ENCODE data around the gene FOXN4.
"Not testable (repeated sequence)": the region's sequence is repeated elsewhere in the genome, so short reads cannot be mapped to it uniquely, and the experiment has no call there.

The FOXN4 gene

DNA sequence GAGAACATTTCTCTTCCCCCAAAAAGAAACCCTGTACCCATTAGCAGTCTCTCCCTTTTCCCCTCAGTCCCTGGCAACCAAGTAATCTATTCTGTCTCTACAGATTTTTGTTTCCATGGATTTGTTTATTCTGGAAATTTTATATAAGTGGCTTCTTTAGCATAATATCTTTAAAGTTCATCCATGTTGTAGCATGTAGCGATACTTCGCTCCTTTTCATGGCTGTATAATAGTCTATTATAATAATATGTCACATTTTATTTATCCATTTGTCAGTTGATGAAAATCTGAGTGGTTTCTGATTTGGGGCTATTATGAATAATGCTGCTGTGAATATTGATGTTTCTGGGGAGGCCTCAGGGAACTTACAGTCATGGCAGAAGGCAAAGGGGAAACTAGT lies 25.8 kb upstream of the FOXN4 start:
- Histone ChIP-seq H3K27ac (ENCODE audit: low read depth, low read length) (no peak overlapping the region), H3K36me3 (ENCODE audit: insufficient read depth, low read length) (no peaks in the 10 kb centered on the region), H3K4me1 (ENCODE audit: control insufficient read depth, insufficient read depth, low read length, unreplicated experiment) (no peaks in the 10 kb centered on the region), H3K27me3 (ENCODE audit: insufficient read depth, low read length) (peaks cover 75% of the 10 kb centered on the region), H3K79me2 (ENCODE audit: control insufficient read depth, insufficient read depth, low read length, unreplicated experiment) (no peaks in the 10 kb centered on the region), H2AFZ (ENCODE audit: low read length, unreplicated experiment) (no peak overlapping the region), H3K4me3 (ENCODE audit: low read depth, low read length) (no peak overlapping the region)

DNA sequence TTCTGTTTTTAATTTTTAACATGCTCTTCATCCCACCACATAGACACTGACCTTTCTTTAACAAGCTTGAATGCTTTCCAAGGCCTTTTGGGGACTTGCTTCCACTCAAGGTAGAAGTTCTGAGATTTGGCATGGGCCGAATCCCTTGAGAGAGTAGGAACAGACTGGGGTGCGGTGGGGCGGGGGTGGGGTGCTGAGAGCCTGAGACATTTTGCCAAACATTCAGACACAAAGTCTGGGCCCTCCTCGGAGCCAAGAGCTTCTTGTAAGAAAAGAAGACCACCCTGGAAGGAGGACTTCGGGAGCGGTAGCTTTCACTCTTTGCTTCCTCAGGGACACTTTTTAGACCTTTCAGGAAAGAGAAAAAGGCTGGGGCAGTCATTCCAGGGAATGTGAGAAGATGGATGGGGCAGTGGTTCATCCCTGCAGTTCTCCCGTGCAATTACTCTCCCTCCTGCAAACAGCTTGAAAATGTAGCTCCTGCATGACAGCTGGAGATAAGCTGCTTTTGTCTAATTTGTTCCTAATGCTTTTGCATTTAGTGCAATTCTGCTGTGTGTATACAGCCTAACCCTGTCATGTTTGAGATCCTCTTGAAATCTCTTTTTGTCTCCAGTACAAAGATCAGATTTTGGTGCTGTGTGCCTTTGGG lies 22.3 kb upstream of the FOXN4 start:
- no peaks in the 10 kb centered on the region for H3K79me2 ChIP-seq (ENCODE audit: control insufficient read depth, insufficient read depth, low read length, unreplicated experiment)

DNA sequence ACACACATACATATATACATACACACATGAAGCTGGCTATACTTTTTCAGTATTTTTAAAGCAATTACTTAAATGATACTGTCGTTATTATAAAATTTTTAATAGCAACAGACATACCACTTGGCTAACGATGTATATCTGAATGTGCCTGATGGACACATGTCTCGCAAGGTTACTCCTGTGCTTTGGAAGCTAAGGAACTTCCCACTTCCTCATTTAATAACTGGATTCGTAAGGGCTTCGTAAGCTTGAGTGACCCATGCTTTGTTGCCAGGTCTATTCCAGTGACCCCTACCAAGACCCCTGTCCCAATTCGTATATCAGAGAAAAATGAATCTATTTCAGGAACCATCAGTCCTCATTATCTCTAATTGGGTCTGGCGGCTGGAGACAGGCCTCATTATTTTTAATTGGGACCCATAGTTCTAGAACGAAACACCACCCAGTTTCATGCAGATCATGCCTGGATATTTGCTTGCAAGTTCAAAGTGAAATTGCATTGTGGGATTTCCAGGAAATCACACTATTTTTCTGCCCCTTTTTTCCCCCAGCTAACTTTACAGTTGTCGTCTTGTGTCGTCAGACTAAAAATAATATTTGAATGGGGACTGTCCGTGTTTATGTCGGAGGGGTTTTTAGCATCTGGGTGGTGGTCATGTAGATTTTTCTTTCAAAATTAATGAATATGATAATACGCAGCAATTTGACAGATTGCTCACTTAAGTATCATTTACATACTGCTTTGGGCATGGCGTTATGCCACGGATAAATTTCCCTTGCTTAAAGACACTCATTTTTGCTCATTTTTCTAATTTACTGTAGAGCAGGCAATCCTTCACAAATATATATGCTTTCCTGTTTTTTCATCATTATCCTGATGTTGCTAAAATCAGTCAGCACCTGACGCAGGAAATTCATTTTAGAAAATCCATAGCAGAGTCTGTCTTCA lies 21.5 kb upstream of the FOXN4 start:
- Histone ChIP-seq H2AFZ (ENCODE audit: low read length, unreplicated experiment) (no peak overlapping the region), H3K36me3 (ENCODE audit: insufficient read depth, low read length) (no peaks in the 10 kb centered on the region), H3K4me1 (ENCODE audit: control insufficient read depth, insufficient read depth, low read length, unreplicated experiment) (no peaks in the 10 kb centered on the region), H3K4me3 (ENCODE audit: low read depth, low read length) (no peak overlapping the region), H3K27me3 (ENCODE audit: insufficient read depth, low read length) (peaks cover 77% of the 10 kb centered on the region), H3K27ac (ENCODE audit: low read depth, low read length) (no peak overlapping the region), H3K79me2 (ENCODE audit: control insufficient read depth, insufficient read depth, low read length, unreplicated experiment) (no peaks in the 10 kb centered on the region)

More for the DNA sequence above, 22.3 kb upstream of the FOXN4 start:
- H3K27ac ChIP-seq (ENCODE audit: low read depth, low read length), result no peak overlapping the region
- no peaks in the 10 kb centered on the region for H3K4me1 ChIP-seq (ENCODE audit: control insufficient read depth, insufficient read depth, low read length, unreplicated experiment)
- H3K27me3 ChIP-seq (ENCODE audit: insufficient read depth, low read length), result peaks cover 78% of the 10 kb centered on the region
- H2AFZ ChIP-seq (ENCODE audit: low read length, unreplicated experiment), result no peak overlapping the region
- no peaks in the 10 kb centered on the region for H3K36me3 ChIP-seq (ENCODE audit: insufficient read depth, low read length)
- H3K4me3 ChIP-seq (ENCODE audit: low read depth, low read length), result no peak overlapping the region

DNA sequence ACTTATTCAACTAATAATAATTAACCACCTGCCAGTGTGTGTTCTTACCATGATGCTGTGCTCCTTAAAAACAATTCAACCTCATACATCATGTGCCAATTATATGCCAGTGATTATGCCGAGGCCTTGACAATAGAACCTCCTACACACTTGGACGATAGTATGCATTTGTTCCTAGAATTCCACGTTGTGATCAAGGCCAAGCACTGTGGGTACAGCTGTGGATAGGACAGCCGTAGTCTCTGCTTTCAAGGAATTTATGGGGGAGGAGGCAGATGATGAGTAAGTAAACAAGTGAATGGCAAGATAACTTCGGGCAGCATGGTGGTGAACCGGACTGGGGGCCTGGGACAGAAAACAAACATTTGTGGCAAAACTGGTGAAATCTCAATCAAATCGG lies 20.6 kb upstream of the FOXN4 start:
- Histone ChIP-seq H2AFZ (ENCODE audit: low read length, unreplicated experiment) (no peak overlapping the region), H3K4me1 (ENCODE audit: control insufficient read depth, insufficient read depth, low read length, unreplicated experiment) (no peaks in the 10 kb centered on the region), H3K36me3 (ENCODE audit: insufficient read depth, low read length) (no peaks in the 10 kb centered on the region), H3K79me2 (ENCODE audit: control insufficient read depth, insufficient read depth, low read length, unreplicated experiment) (no peaks in the 10 kb centered on the region), H3K27ac (ENCODE audit: low read depth, low read length) (no peak overlapping the region), H3K4me3 (ENCODE audit: low read depth, low read length) (no peak overlapping the region), H3K27me3 (ENCODE audit: insufficient read depth, low read length) (peaks cover 73% of the 10 kb centered on the region)

DNA sequence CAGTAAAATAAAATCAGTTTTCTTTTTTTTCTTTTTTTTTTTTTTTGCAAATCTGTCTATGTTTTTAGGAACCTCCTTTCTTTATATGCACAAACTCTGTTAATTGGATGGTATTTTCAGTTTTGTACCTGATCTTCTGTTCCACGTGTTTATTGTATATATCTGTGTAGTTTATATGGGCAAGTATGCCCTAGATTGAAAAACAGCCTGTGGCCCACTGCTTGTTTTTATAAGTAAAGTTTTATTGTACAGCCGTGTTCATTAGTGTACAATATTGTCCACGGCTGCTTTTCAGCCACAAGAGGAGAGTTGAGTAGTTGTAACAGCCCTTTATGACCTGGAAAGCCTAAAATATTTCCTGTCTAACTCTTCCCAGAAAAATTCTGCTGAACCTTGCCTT lies 19.9 kb upstream of the FOXN4 start:
- no peaks in the 10 kb centered on the region for H3K79me2 ChIP-seq (ENCODE audit: control insufficient read depth, insufficient read depth, low read length, unreplicated experiment)
- H3K27ac ChIP-seq (ENCODE audit: low read depth, low read length), result no peak overlapping the region
- H3K36me3 ChIP-seq (ENCODE audit: insufficient read depth, low read length), result no peaks in the 10 kb centered on the region
- no peak overlapping the region for H3K4me3 ChIP-seq (ENCODE audit: low read depth, low read length)
- H3K4me1 ChIP-seq (ENCODE audit: control insufficient read depth, insufficient read depth, low read length, unreplicated experiment), result no peaks in the 10 kb centered on the region
- H3K27me3 ChIP-seq (ENCODE audit: insufficient read depth, low read length), result peaks cover 73% of the 10 kb centered on the region
- H2AFZ ChIP-seq (ENCODE audit: low read length, unreplicated experiment), result no peak overlapping the region

DNA sequence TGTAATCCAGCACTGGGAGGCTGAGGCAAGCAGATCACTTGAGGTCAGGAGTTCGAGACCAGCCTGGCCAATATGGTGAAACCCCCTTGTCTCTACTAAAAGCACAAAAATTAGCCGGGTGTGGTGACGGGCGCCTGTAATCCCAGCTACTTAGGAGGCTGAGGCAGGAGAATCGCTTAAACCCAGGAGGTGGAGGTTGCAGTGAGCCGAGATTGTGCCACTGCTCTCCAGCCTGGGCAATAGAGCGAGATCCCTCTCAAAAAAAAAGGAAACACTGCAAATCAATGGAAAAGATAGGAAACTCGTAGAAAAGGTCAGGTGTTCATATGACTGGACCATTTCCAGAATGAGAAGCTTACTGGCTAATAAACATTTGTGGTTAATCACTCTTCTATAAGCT lies 12.2 kb upstream of the FOXN4 start:
- not testable (repeated sequence) for H3K4me3 ChIP-seq (ENCODE audit: low read depth, low read length); H3K79me2 ChIP-seq (ENCODE audit: control insufficient read depth, insufficient read depth, low read length, unreplicated experiment); H3K4me1 ChIP-seq (ENCODE audit: control insufficient read depth, insufficient read depth, low read length, unreplicated experiment); H3K36me3 ChIP-seq (ENCODE audit: insufficient read depth, low read length); H3K27ac ChIP-seq (ENCODE audit: low read depth, low read length); H2AFZ ChIP-seq (ENCODE audit: low read length, unreplicated experiment)
- peaks cover 84% of the 10 kb centered on the region for H3K27me3 ChIP-seq (ENCODE audit: insufficient read depth, low read length)

DNA sequence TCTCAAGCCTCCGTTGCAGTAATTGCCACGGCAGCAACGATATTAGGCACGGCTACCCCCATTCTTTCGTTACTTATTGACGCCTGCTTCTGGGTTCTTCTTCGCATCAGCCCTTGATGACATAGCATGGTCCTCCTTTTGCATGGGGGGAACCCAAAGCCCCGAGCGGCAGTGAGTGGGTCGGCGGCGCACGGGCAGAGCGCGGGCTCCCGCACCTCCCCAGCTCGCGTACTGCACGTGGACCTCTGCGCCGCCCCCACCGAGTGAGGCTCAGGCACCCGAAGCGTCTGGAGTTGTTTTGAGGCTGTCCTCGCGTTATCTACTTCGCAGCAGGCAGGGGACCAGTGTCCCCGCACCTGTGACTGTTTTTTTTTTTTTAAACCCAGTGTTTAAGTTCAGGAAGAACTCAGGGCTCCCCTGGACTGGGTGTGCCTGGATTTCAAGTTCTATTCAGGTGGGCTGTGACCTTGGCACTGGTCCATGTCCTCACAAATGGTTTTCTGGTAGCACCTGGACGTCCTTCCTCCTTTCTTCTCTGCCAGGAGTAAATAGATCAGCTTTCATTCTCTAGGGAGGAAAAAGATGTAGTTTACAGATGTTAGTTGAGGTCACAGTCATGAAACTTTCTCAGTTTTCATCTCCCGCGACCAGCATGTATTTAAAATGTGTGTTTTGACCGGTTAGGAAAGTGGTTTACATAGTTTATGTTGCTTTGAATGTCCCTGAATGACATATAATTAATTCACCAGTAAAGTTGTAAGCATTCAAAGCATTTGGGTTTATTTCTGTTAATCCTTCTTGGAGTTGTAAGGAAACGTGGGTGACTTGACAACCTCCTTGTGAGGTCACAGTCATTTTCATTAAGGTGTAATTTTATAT lies 1.4 kb upstream of the FOXN4 start:
- peaks cover 3% of the 10 kb centered on the region for H3K4me1 ChIP-seq (ENCODE audit: control insufficient read depth, insufficient read depth, low read length, unreplicated experiment)
- peaks cover 81% of the 10 kb centered on the region for H3K27me3 ChIP-seq (ENCODE audit: insufficient read depth, low read length)
- peak overlapping the region; percentile 30 for H2AFZ ChIP-seq (ENCODE audit: low read length, unreplicated experiment)
- H3K36me3 ChIP-seq (ENCODE audit: insufficient read depth, low read length), result no peaks in the 10 kb centered on the region
- H3K27ac ChIP-seq (ENCODE audit: low read depth, low read length), result no peak overlapping the region
- H3K4me3 ChIP-seq (ENCODE audit: low read depth, low read length), result peak overlapping the region; percentile 69
- no peaks in the 10 kb centered on the region for H3K79me2 ChIP-seq (ENCODE audit: control insufficient read depth, insufficient read depth, low read length, unreplicated experiment)

DNA sequence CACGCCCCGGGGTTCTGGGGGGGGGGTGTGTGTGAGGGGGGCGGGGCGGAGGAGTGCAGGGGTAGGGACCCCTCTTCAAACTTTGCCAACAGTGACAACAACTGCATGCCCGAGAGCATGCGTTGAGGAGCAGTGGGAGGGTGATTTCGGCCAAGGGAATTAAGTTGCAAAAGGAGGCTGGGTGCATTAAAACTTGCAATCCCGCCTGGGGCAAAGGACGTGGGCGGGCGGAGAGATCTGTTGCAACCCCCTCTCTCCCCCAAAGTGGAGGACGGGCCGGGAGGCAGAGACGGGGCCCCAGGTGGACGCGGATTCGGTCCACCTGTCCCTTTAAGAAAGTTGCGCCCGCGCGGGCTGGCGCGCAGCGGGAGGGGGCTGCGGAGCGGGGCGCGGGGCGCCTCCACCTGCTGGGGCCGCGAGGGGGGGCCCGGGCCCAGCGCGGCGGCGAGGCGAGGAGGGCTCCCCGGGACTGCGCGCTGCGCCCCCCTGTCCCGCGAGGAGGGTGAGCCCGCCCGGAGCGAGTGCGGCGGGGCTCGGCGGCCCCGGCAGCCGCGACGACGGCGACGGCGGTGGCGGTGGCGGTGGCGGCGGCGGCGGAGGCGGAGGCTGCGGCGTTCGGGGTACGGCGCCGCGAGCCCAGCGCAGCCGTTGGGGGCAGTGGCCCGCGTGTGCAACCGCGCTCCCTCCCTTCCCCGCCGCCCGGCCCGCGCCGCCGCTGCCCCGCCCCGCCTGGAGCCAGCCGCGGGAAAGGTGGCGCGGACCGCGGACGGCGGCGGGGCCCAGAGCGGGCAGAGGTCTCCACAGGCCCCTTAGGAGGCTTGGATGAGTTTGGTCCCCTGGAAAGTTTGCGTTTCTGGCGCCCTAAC lies 530 bp upstream of the FOXN4 start:
- H3K36me3 ChIP-seq (ENCODE audit: insufficient read depth, low read length), result no peaks in the 10 kb centered on the region
- no peak overlapping the region for H3K27ac ChIP-seq (ENCODE audit: low read depth, low read length)

DNA sequence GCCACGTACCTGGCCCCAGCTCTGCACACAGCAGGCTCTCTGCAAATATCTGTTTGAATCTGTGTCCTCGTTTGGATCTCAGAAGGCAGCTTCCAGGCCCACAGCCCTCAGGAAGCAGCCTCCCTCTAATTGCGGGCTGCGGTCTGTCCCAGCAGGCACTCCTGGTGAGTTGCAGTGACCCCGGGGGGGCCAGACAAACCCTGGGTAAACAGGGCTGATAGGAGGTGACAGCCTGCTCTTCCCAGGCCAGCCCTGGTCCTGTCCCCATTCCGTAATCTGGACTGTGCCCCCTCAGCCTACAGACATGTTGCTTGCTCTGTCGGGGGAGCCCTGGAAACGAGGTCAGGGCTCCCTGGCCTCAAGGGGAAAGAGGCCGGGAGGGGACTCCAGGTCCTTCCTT lies 2.0 kb downstream of the FOXN4 start:
- Histone ChIP-seq H3K27ac (ENCODE audit: low read depth, low read length) (no peak overlapping the region), H3K36me3 (ENCODE audit: insufficient read depth, low read length) (no peaks in the 10 kb centered on the region), H3K27me3 (ENCODE audit: insufficient read depth, low read length) (peaks cover 90% of the 10 kb centered on the region), H3K4me1 (ENCODE audit: control insufficient read depth, insufficient read depth, low read length, unreplicated experiment) (peaks cover 3% of the 10 kb centered on the region), H3K79me2 (ENCODE audit: control insufficient read depth, insufficient read depth, low read length, unreplicated experiment) (no peaks in the 10 kb centered on the region), H3K4me3 (ENCODE audit: low read depth, low read length) (no peak overlapping the region), H2AFZ (ENCODE audit: low read length, unreplicated experiment) (no peak overlapping the region)

More for the DNA sequence above, 530 bp upstream of the FOXN4 start:
- Histone ChIP-seq H2AFZ (ENCODE audit: low read length, unreplicated experiment) (peak overlapping the region; percentile 30), H3K27me3 (ENCODE audit: insufficient read depth, low read length) (peaks cover 84% of the 10 kb centered on the region), H3K4me1 (ENCODE audit: control insufficient read depth, insufficient read depth, low read length, unreplicated experiment) (peaks cover 3% of the 10 kb centered on the region), H3K79me2 (ENCODE audit: control insufficient read depth, insufficient read depth, low read length, unreplicated experiment) (no peaks in the 10 kb centered on the region), H3K4me3 (ENCODE audit: low read depth, low read length) (peak overlapping the region; percentile 69)

DNA sequence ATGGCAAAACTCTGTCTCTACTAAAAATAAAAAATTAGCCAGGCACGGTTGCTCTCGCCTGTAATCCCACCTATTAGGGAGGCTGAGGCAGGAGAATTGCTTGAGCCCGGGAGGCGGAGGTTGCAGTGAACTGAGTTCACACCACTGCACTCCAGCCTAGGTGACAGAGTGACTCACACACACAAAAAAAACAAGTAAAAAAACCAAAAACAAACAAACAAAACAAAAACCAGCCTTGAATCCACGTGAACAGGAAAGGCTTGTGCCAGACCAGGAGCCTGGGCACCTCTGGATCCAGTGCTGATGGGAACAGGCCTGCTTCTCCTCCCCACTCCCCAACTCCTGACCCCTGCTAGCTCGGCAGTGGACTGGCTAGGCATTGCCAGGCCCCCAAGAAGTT lies 3.5 kb downstream of the FOXN4 start:
- peaks cover 80% of the 10 kb centered on the region for H3K27me3 ChIP-seq (ENCODE audit: insufficient read depth, low read length)

More for the DNA sequence above, 3.5 kb downstream of the FOXN4 start:
- no peak overlapping the region for H3K27ac ChIP-seq (ENCODE audit: low read depth, low read length)
- peaks cover 3% of the 10 kb centered on the region for H3K4me1 ChIP-seq (ENCODE audit: control insufficient read depth, insufficient read depth, low read length, unreplicated experiment)
- H3K4me3 ChIP-seq (ENCODE audit: low read depth, low read length), result no peak overlapping the region
- H3K36me3 ChIP-seq (ENCODE audit: insufficient read depth, low read length), result no peaks in the 10 kb centered on the region
- H2AFZ ChIP-seq (ENCODE audit: low read length, unreplicated experiment), result no peak overlapping the region
- H3K79me2 ChIP-seq (ENCODE audit: control insufficient read depth, insufficient read depth, low read length, unreplicated experiment), result no peaks in the 10 kb centered on the region
